A549 (cell line): ENCODE measurements around the gene HNRNPA3. TPM values are rescaled to one million over a fixed set of nuclear protein-coding genes. Genes with fewer than 3 reads are reported as not detected.
A peak's percentile ranks its signal among the peaks of the same experiment; 100 is the strongest.

Experiments
- ATAC-seq, 2 experiments: fragments of 200-7000 bp in 1 of 2; fragments of >200 bp in 1 of 2; cut with Nextera tagmentation in 1 of 2; cut with Tn5 transposase in 1 of 2; 3 replicates each; pipeline versions ENCODE4 v1.8.0 to v1.9.1; 2018 to 2020; ENCODE audit warnings: mild to moderate bottlenecking in 1 of 2, moderate library complexity in 1 of 2
- CTCF ChIA-PET: fragments of 300-600 bp; sonication (Branson Sonifier 250); formaldehyde crosslinking; extraction: SDS; loops from one replicate; lab custom pipeline; 2021; ENCODE audit warnings: antibody characterized with exemption, inconsistent platforms; lab: Yijun Ruan, JAX
- POLR2A ChIA-PET: fragments of 350-600 bp; formaldehyde crosslinking; extraction: SDS; loops from one replicate; lab custom pipeline; 2021; ENCODE audit warnings: antibody characterized with exemption, inconsistent platforms; lab: Yijun Ruan, JAX
- DNase-seq, 2 experiments: peaks; one replicate each; pipeline versions ENCODE4 v3.0.0 to v3.0.0-alpha.2; 2011 to 2016; ENCODE audit warnings: low read depth in 1 of 2, low spot score in 1 of 2
- FAIRE-seq: peaks from 2 replicates; lab custom pipeline; 2011; peaks lifted over from hg19 to GRCh38; lab: Jason Lieb, UNC
- H3K27ac ChIP-seq, 2 experiments: fragments of >200 bp; sonication (Bioruptor Twin); formaldehyde crosslinking; 3 replicates each; pipeline ENCODE4 v1.5.1; 2016 to 2017
- H3K4me1 ChIP-seq: fragments of >200 bp; sonication (Bioruptor Twin); formaldehyde crosslinking; 3 replicates; pipeline ENCODE4 v1.6.1; 2016
- H3K4me2 ChIP-seq: fragments of >200 bp; sonication (Bioruptor Twin); formaldehyde crosslinking; 3 replicates; pipeline ENCODE4 v1.6.1; 2016
- H3K4me3 ChIP-seq: fragments of >200 bp; sonication (Bioruptor Twin); formaldehyde crosslinking; 3 replicates; pipeline ENCODE4 v1.5.1; 2016
- H3K9me3 ChIP-seq: fragments of >200 bp; sonication (Bioruptor Twin); formaldehyde crosslinking; 3 replicates; pipeline ENCODE4 v1.6.1; 2016
- BHLHE40 ChIP-seq: IDR thresholded peaks from 2 replicates; pipeline ENCODE4 v1.6.1; 2012; ENCODE audit warnings: low read depth, low read length, inconsistent platforms
- CBX8 ChIP-seq: fragments of 200-600 bp; sonication (generic); IDR thresholded peaks from 2 replicates; pipeline ENCODE4 v1.6.1; 2016
- ESRRA ChIP-seq: fragments of 150-350 bp; IDR thresholded peaks from 2 replicates; pipeline ENCODE4 v1.6.1; 2014; ENCODE audit warnings: mild to moderate bottlenecking, low read length, borderline replicate concordance
- FOSL2 ChIP-seq, 2 experiments: fragments of 450-650 bp in 1 of 2; fragments of >200 bp in 1 of 2; sonication (Bioruptor Twin) in 1 of 2; formaldehyde crosslinking; IDR thresholded peaks; 2 replicates each; pipeline versions ENCODE4 v1.5.0 to v1.6.1; 2016 to 2020; ENCODE audit warnings: mild to moderate bottlenecking in 1 of 2, moderate library complexity in 1 of 2
- FOXS1 ChIP-seq: fragments of 250-450 bp; sonication (Bioruptor Pico); IDR thresholded peaks from 2 replicates; pipeline ENCODE4 v1.5.0; 2020; ENCODE audit warnings: mild to moderate bottlenecking, moderate library complexity
- GATA3 ChIP-seq: IDR thresholded peaks from 2 replicates; pipeline ENCODE4 v1.6.1; 2012; ENCODE audit warnings: borderline replicate concordance
- HDAC2 ChIP-seq: fragments of 200-600 bp; sonication (generic); IDR thresholded peaks from 2 replicates; pipeline ENCODE4 v1.6.1; 2016
- HOXA7 ChIP-seq: fragments of 250-450 bp; sonication (Bioruptor Pico); IDR thresholded peaks from 2 replicates; pipeline ENCODE4 v1.5.0; 2020; ENCODE audit warnings: mild to moderate bottlenecking, moderate library complexity
- JUNB ChIP-seq: fragments of >200 bp; sonication (Bioruptor Twin); formaldehyde crosslinking; IDR thresholded peaks from 2 replicates; pipeline ENCODE4 v1.6.1; 2016
- KDM1A ChIP-seq: fragments of 200-600 bp; sonication (generic); IDR thresholded peaks from 2 replicates; pipeline ENCODE4 v1.6.1; 2016; ENCODE audit warnings: low read depth, mild to moderate bottlenecking
- MAZ ChIP-seq: fragments of 150-350 bp; IDR thresholded peaks from 2 replicates; pipeline ENCODE4 v1.6.1; 2014; ENCODE audit warnings: antibody characterized with exemption, low read depth, low read length, borderline replicate concordance
- MYC ChIP-seq: IDR thresholded peaks from 2 replicates; pipeline ENCODE4 v1.6.1; 2012; ENCODE audit warnings: mild to moderate bottlenecking, inconsistent platforms, low read length, improper control_type of control experiment, borderline replicate concordance
- PHF8 ChIP-seq: fragments of 200-600 bp; sonication (generic); IDR thresholded peaks from 2 replicates; pipeline ENCODE4 v1.6.1; 2016; ENCODE audit warnings: low read depth, mild to moderate bottlenecking, antibody characterized with exemption, moderate library complexity, borderline replicate concordance
- RCOR1 ChIP-seq: fragments of 150-350 bp; IDR thresholded peaks from 2 replicates; pipeline ENCODE4 v1.6.1; 2014; ENCODE audit warnings: antibody characterized with exemption, low read length, low read depth
- ZFP36 ChIP-seq: fragments of 450-650 bp; IDR thresholded peaks from 2 replicates; pipeline ENCODE4 v1.6.1; 2014; ENCODE audit warnings: borderline replicate concordance; ENCODE audit not compliant: partially characterized antibody
- WGBS: methylation state at CpG from one replicate; pipeline ENCODE4 v1.1.6; 2017; ENCODE audit errors: missing lambda C conversion rate; 5-methylcytosine and 5-hydroxymethylcytosine counted together
- polyA plus RNA-seq, 4 experiments: library from polyadenylated mRNA; depleted of rRNA in 3 of 4; stranded (reverse); fragments of >200 nt; fragmentation: RNase III in 1 of 4; extraction: RNeasy Plus Mini Kit Qiagen cat#74134 plus additional on column Dnase treatment in 1 of 4; gene quantifications; 2 replicates in 3 of 4; 3 replicates in 1 of 4; pipeline ENCODE4 v1.2.3, GENCODE V29; 2011 to 2017
- TF ChIP-seq, protein P1 (sequence below): fragments of >200 bp; sonication (Bioruptor Twin); formaldehyde crosslinking; IDR thresholded peaks from 3 replicates; pipeline ENCODE4 v1.5.1; 2016
- TF ChIP-seq, protein P2 (sequence below): fragments of >200 bp; sonication (Bioruptor Twin); formaldehyde crosslinking; IDR thresholded peaks from 2 replicates; pipeline ENCODE4 v1.6.1; 2016
- TF ChIP-seq, protein P3 (sequence below): fragments of 150-350 bp; IDR thresholded peaks from 2 replicates; pipeline ENCODE4 v1.6.1; 2014; ENCODE audit warnings: low read depth, mild to moderate bottlenecking, low read length

HNRNPA3 gene
- polyA plus RNA-seq, 2 of the 4 experiments (the other 2 are of a cell fraction), result 357 to 755 TPM

DNA sequence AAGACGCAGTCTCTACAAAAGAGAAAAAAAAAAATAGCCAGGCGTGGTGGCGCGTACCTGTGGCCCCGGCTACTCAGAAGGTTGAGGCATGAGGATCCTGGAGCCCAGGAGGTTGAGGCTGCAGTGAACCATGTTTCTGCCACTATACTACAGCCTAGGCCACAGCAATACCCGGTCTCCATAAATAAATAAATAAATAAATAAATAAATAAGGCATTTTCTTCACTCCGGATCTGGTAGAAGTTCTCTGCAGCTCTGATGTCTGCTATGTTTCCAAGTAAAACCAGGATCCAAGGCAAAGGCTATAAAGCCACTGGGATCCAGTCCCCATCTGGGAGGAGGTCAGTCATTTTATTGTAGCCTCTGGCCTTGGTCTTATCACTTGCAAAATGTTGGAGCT is 36.4 kb downstream of the HNRNPA3 start:
- H3K9me3 ChIP-seq, result no peaks in the 10 kb centered on the region
- no peak for ATAC-seq
- TF ChIP-seq JUNB (no peak), HDAC2 (no peak), CBX8 (no peak), PHF8 (no peak), FOXS1 (no peak), FOSL2 (IDR thresholded peaks at IDR 0.05) (no peak), FOSL2 (CRISPR knock-in tag; IDR thresholded peaks at IDR 0.05) (no peak), ESRRA (no peak)
- TF ChIP-seq, protein P1, sequence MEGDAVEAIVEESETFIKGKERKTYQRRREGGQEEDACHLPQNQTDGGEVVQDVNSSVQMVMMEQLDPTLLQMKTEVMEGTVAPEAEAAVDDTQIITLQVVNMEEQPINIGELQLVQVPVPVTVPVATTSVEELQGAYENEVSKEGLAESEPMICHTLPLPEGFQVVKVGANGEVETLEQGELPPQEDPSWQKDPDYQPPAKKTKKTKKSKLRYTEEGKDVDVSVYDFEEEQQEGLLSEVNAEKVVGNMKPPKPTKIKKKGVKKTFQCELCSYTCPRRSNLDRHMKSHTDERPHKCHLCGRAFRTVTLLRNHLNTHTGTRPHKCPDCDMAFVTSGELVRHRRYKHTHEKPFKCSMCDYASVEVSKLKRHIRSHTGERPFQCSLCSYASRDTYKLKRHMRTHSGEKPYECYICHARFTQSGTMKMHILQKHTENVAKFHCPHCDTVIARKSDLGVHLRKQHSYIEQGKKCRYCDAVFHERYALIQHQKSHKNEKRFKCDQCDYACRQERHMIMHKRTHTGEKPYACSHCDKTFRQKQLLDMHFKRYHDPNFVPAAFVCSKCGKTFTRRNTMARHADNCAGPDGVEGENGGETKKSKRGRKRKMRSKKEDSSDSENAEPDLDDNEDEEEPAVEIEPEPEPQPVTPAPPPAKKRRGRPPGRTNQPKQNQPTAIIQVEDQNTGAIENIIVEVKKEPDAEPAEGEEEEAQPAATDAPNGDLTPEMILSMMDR, result no peak
- TF ChIP-seq, protein P2, sequence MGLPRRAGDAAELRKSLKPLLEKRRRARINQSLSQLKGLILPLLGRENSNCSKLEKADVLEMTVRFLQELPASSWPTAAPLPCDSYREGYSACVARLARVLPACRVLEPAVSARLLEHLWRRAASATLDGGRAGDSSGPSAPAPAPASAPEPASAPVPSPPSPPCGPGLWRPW, result no peak
- TF ChIP-seq, protein P3, sequence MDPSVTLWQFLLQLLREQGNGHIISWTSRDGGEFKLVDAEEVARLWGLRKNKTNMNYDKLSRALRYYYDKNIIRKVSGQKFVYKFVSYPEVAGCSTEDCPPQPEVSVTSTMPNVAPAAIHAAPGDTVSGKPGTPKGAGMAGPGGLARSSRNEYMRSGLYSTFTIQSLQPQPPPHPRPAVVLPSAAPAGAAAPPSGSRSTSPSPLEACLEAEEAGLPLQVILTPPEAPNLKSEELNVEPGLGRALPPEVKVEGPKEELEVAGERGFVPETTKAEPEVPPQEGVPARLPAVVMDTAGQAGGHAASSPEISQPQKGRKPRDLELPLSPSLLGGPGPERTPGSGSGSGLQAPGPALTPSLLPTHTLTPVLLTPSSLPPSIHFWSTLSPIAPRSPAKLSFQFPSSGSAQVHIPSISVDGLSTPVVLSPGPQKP, result no peak
- no peak overlapping the region for H3K4me3 ChIP-seq
- H3K27ac ChIP-seq, result peak overlapping the region in 1 of 2 experiments; percentile 92; a peak in 2 of 6 replicates
- H3K4me1 ChIP-seq, result peaks cover 100% of the 10 kb centered on the region
- WGBS, result 95% methylated on average over 7 of the region's 7 CpGs
- POLR2A ChIA-PET, result no interaction called here
- no peak for DNase-seq
- H3K4me2 ChIP-seq, result no peak overlapping the region; the same call in 2 of the 3 replicates
- no peak for FAIRE-seq
- CTCF ChIA-PET, result interaction anchor here (1.0 kb wide), 1 partner anchor 80 kb away, joined by 3 read pairs; no protein-coding TSS in a partner anchor

DNA sequence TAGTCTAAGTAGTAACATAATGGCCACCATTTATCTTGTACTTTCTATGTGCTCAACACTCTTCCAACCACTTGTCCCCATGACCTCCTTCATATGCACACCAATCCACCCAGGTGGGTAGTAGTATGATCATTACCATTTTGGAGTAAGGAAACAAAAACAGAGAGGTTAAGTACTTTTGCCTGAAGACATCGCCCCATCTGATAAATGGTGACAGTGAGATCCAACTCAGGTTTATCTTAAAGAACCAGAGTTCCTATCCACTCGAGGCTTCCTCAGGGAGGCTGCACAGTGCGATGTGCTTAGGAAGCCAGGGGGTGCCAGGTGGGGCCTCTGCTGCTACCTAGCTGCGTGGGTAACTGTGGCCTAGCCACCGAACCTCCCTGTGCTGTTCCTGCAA is 37.9 kb downstream of the HNRNPA3 start:
- Histone ChIP-seq H3K4me2 (peak overlapping the region; percentile 84; the same call in 2 of the 3 replicates), H3K27ac (peak overlapping the region; percentile 81; a peak in 5 of 6 replicates), H3K9me3 (no peaks in the 10 kb centered on the region), H3K4me3 (no peak overlapping the region), H3K4me1 (peaks cover 100% of the 10 kb centered on the region)
- CTCF ChIA-PET, result interaction anchor here (0.6 to 1.9 kb wide), 4 partner anchors 13 to 86 kb away, joined by 4 to 7 read pairs (median 5); partner anchors contain the start of gene NFE2L2
- no peak for ATAC-seq
- TF ChIP-seq ESRRA (no peak), MAZ (no peak), GATA3 (no peak), BHLHE40 (no peak), FOXS1 (no peak), KDM1A (no peak), RCOR1 (no peak), ZFP36 (no peak), HOXA7 (CRISPR knock-in tag) (no peak), MYC (no peak)
- TF ChIP-seq, protein P3, result no peak
- TF ChIP-seq, protein P1, result no peak
- DNase-seq, result no peak
- POLR2A ChIA-PET, result no interaction called here
- no peak for FAIRE-seq
- 79% methylated on average over 5 of the region's 5 CpGs for WGBS
